Measurements from ENCODE around the gene CLEC4E. TPM values are rescaled to one million over a fixed set of nuclear protein-coding genes. Genes with fewer than 3 reads are reported as not detected.

Gene CLEC4E
- total RNA-seq (2022; extraction: Qiagen RNA extraction), result 0.09 to 0.37 TPM (median 0.36 TPM) in 5 replicates

GRCh38 chr12:8540831-8541230 is at the start of gene CLEC4E:
Gene CLEC4E, minus strand, starts transcription at chr12:8540905. Its CDS starts 108 bp downstream, at chr12:8540797.

GRCh38 chr12:8513256-8513655 is 27.4 kb downstream of the CLEC4E start, which contains the start of gene CLEC4D:
Gene CLEC4D, plus strand, starts transcription at chr12:8513503. Its CDS starts 230 bp downstream, at chr12:8513733.

Other genes with a start within 250 kb of the CLEC4E start
- not detected in 5 replicates for gene CLEC6A, start 84.9 kb downstream of the CLEC4E start, total RNA-seq (2022; extraction: Qiagen RNA extraction)
- not detected in 5 replicates for gene CLEC4D, start 27.4 kb downstream of the CLEC4E start, total RNA-seq (2022; extraction: Qiagen RNA extraction)
- gene AICDA, start 72.0 kb upstream of the CLEC4E start, total RNA-seq (2022; extraction: Qiagen RNA extraction), result 0.13 to 0.28 TPM (median 0.24 TPM) in 5 replicates
- gene MFAP5, start 121.9 kb upstream of the CLEC4E start, total RNA-seq (2022; extraction: Qiagen RNA extraction), result 0.12 to 0.49 TPM (median 0.23 TPM) in 5 replicates
- gene RIMKLB, start 157.1 kb upstream of the CLEC4E start, total RNA-seq (2022; extraction: Qiagen RNA extraction), result 16.5 to 22.9 TPM (median 19.8 TPM) in 5 replicates